Measurements from ENCODE around the gene SMPDL3B. TPM values are rescaled to one million over a fixed set of nuclear protein-coding genes. Genes with fewer than 3 reads are reported as not detected.

Gene SMPDL3B
- total RNA-seq, 2 donors from 2014 or later = 10.1 to 11.8 TPM

GRCh38 chr1:27990920-27991537 lies 56.2 kb downstream of the SMPDL3B start:
- no peaks in the 10 kb centered on the region for H3K27me3 ChIP-seq (ENCODE audit: control insufficient read depth, insufficient read depth, low read length, poor library complexity, severe bottlenecking)
- H3K4me3 ChIP-seq (ENCODE audit: low read length) = no peak overlapping the region
- H3K27me3 Mint-ChIP-seq (ENCODE audit: insufficient read depth) = no peaks in the 10 kb centered on the region
- no peak for TF ChIP-seq CTCF (conservative IDR thresholded peaks at IDR 0.05)
- 90 to 97% methylated on average over 2 to 3 of the region's 3 CpGs for WGBS, 2 experiments (ENCODE audit: insufficient coverage in 1 of 2, insufficient read length in 1 of 2)
- no peak for DNase-seq
- peaks cover 76% of the 10 kb centered on the region for H3K36me3 ChIP-seq (ENCODE audit: control insufficient read depth, insufficient read depth, low read length)
- no peaks in the 10 kb centered on the region for H3K9me3 Mint-ChIP-seq
- no peaks in the 10 kb centered on the region for H3K4me1 Mint-ChIP-seq
- H3K9ac ChIP-seq (ENCODE audit: extremely low read depth, low read length, poor library complexity, severe bottlenecking) = no peak overlapping the region
- peaks cover 63% of the 10 kb centered on the region for H3K36me3 Mint-ChIP-seq (ENCODE audit: low read depth)
- H3K9me3 ChIP-seq (ENCODE audit: control insufficient read depth, low read length) = no peaks in the 10 kb centered on the region
- no peak overlapping the region for H3K27ac Mint-ChIP-seq
- H3K27ac ChIP-seq (ENCODE audit: low read depth, low read length) = no peak overlapping the region
- no peak overlapping the region for H3K4me3 Mint-ChIP-seq
- no peaks in the 10 kb centered on the region for H3K4me1 ChIP-seq (ENCODE audit: control insufficient read depth, insufficient read depth, low read length)

DNA sequence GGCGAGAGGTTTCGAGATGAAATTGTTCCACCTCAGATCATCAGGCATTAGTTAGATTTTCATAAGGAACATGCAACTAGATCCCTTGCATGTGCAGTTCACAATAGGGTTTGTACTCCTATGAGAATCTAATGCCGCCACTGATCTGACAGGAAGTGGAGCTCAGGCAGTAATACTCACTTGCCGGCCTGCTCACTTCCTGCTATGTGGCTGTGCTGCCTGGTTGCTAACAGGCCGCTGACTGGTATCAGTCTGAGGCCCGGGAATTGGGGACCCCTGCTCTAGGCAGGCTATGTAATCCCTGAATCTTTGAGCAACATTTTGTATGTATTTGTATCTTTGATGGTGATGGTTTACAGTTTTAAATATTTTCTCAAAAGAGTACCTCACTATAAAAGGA lies 57.5 kb downstream of the SMPDL3B start:
- H3K36me3 ChIP-seq (ENCODE audit: control insufficient read depth, insufficient read depth, low read length) = peaks cover 78% of the 10 kb centered on the region
- Mint-ChIP-seq H3K27ac (no peak overlapping the region), H3K4me1 (no peaks in the 10 kb centered on the region), H3K36me3 (ENCODE audit: low read depth) (peaks cover 70% of the 10 kb centered on the region), H3K4me3 (no peak overlapping the region), H3K9me3 (no peaks in the 10 kb centered on the region), H3K27me3 (ENCODE audit: insufficient read depth) (no peaks in the 10 kb centered on the region)
- 95 to 100% methylated on average over 6 of the region's 6 CpGs for WGBS, 2 experiments (ENCODE audit: insufficient coverage in 1 of 2, insufficient read length in 1 of 2)
- no peak for TF ChIP-seq CTCF (conservative IDR thresholded peaks at IDR 0.05)
- no peak overlapping the region for H3K27ac ChIP-seq (ENCODE audit: low read depth, low read length)
- no peaks in the 10 kb centered on the region for H3K4me1 ChIP-seq (ENCODE audit: control insufficient read depth, insufficient read depth, low read length)
- H3K4me3 ChIP-seq (ENCODE audit: low read length) = no peak overlapping the region
- no peaks in the 10 kb centered on the region for H3K9me3 ChIP-seq (ENCODE audit: control insufficient read depth, low read length)
- no peak for DNase-seq
- H3K27me3 ChIP-seq (ENCODE audit: control insufficient read depth, insufficient read depth, low read length, poor library complexity, severe bottlenecking) = no peaks in the 10 kb centered on the region
- no peak overlapping the region for H3K9ac ChIP-seq (ENCODE audit: extremely low read depth, low read length, poor library complexity, severe bottlenecking)

GRCh38 chr1:27993241-27993640 lies 58.4 kb downstream of the SMPDL3B start:
- peaks cover 78% of the 10 kb centered on the region for H3K36me3 ChIP-seq (ENCODE audit: control insufficient read depth, insufficient read depth, low read length)
- H3K4me1 ChIP-seq (ENCODE audit: control insufficient read depth, insufficient read depth, low read length) = no peaks in the 10 kb centered on the region
- H3K27ac ChIP-seq (ENCODE audit: low read depth, low read length) = no peak overlapping the region
- DNase-seq = no peak
- H3K4me1 Mint-ChIP-seq = no peaks in the 10 kb centered on the region
- TF ChIP-seq CTCF (conservative IDR thresholded peaks at IDR 0.05) = no peak
- H3K36me3 Mint-ChIP-seq (ENCODE audit: low read depth) = peaks cover 71% of the 10 kb centered on the region
- H3K27me3 ChIP-seq (ENCODE audit: control insufficient read depth, insufficient read depth, low read length, poor library complexity, severe bottlenecking) = no peaks in the 10 kb centered on the region
- no peak overlapping the region for H3K4me3 Mint-ChIP-seq
- H3K27ac Mint-ChIP-seq = no peak overlapping the region
- H3K27me3 Mint-ChIP-seq (ENCODE audit: insufficient read depth) = no peaks in the 10 kb centered on the region
- no peaks in the 10 kb centered on the region for H3K9me3 ChIP-seq (ENCODE audit: control insufficient read depth, low read length)
- no peak overlapping the region for H3K9ac ChIP-seq (ENCODE audit: extremely low read depth, low read length, poor library complexity, severe bottlenecking)
- WGBS, 2 experiments (ENCODE audit: insufficient coverage in 1 of 2, insufficient read length in 1 of 2) = 94% methylated on average over 3 of the region's 3 CpGs; no CpG with 5 or more reads in 1 of the 2 experiments
- H3K9me3 Mint-ChIP-seq = no peaks in the 10 kb centered on the region
- H3K4me3 ChIP-seq (ENCODE audit: low read length) = no peak overlapping the region

All from endodermal cell (in vitro differentiated cells).